HuH-7 (cell line): ENCODE data around the gene KHNYN.

Experiments used
- DNase-seq: peaks from one replicate; pipeline ENCODE4 v3.0.0; 2011; ENCODE audit warnings: low spot score

KHNYN gene

GRCh38 chr14:24422694-24423601 is 6.8 kb upstream of the KHNYN start:
- DNase-seq: no peak

- DNase-seq: no peak
Measured at GRCh38 chr14:24425704-24426103, 4.0 kb upstream of the KHNYN start.

GRCh38 chr14:24426150-24426911 is 3.4 kb upstream of the KHNYN start:
- DNase-seq: no peak

- DNase-seq: peak; percentile 62
Measured at GRCh38 chr14:24426912-24427536, 2.7 kb upstream of the KHNYN start.

GRCh38 chr14:24427537-24428508 is 1.9 kb upstream of the KHNYN start:
- no peak for DNase-seq

- no peak for DNase-seq
Measured at GRCh38 chr14:24428628-24429394, 943 bp upstream of the KHNYN start.

- peak; percentile 79 for DNase-seq
Measured at GRCh38 chr14:24430143-24430681, 458 bp downstream of the KHNYN start.

GRCh38 chr14:24430682-24431568 is 1.2 kb downstream of the KHNYN start:
- no peak for DNase-seq

GRCh38 chr14:24431569-24432258 is 2.0 kb downstream of the KHNYN start:
- DNase-seq: peak; percentile 94

- DNase-seq: no peak
Measured at GRCh38 chr14:24432259-24433131, 2.7 kb downstream of the KHNYN start.

GRCh38 chr14:24434036-24434435 is 4.3 kb downstream of the KHNYN start:
- DNase-seq: no peak

- DNase-seq: no peak
Measured at GRCh38 chr14:24434676-24435075, 4.9 kb downstream of the KHNYN start.

- no peak for DNase-seq
Measured at GRCh38 chr14:24435192-24435810, 5.5 kb downstream of the KHNYN start.

GRCh38 chr14:24435998-24436354 is 6.2 kb downstream of the KHNYN start:
- no peak for DNase-seq

GRCh38 chr14:24436355-24437019 is 6.7 kb downstream of the KHNYN start:
- DNase-seq: peak; percentile 56

- no peak for DNase-seq
Measured at GRCh38 chr14:24437020-24437735, 7.4 kb downstream of the KHNYN start.
